ENCODE results near the gene RAMP1.
"Not testable (repeated sequence)": the region's sequence is repeated elsewhere in the genome, so short reads cannot be mapped to it uniquely, and the experiment has no call there.

RAMP1 gene

DNA sequence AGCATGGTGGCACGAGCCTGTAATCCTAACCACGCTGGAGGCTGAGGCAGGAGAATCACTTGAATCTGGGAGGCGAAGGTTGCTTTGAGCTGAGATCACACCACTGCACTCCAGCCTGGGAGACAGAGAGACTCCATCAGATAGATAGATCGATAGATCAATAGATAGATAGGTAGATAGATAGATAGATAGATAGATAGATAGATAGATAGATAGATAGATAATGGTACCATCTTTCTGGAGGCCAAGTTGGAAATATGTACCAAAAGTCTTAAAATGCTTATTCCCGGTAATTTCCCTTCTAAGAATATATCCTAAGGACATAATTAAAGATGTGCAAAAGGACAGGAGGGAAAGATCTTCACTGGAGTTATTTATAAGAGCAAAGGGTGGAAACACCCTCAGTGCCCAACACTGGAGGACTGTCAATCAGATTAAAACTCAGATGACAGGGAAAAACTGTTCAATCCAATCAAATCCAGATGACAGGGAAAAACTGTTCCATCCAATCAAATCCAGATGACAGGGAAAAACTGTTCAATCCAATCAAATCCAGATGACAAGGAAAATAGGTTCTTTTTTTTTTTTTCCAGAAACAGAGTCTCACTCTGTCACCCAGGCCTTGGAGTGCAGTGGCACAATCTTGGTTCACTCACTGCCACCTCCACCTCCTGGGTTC lies 58.4 kb downstream of the RAMP1 start:
- DNase-seq (ENCODE audit: low read depth): no peak

- DNase-seq (ENCODE audit: low read depth): no peak
Observed at GRCh38 chr2:237919593-237919992, 60.2 kb downstream of the RAMP1 start.

DNA sequence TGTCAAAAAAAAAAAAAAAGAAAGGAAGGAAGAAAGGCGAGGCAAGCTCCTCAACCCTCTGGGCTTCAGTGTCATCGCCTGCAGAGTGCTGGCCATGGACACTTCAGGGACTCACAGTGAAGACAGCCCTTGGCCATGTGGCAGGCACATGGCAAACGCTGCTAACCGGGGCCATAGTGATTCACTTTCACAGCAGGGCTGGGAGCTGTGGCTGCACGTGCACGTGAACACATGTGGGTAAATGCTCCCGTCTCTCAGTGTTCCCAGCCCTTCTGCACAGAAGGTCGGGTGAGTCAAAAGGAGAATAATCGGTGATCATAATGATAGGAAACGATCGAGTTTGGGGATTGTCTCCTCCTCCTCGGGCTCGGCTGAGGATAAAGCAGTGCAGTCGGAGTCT lies 61.2 kb downstream of the RAMP1 start:
- no peak for DNase-seq (ENCODE audit: low read depth)

- DNase-seq (ENCODE audit: low read depth): no peak
Observed at GRCh38 chr2:237921967-237922492, 62.6 kb downstream of the RAMP1 start.

- DNase-seq (ENCODE audit: low read depth): no peak
Observed at GRCh38 chr2:237922641-237923361, 63.4 kb downstream of the RAMP1 start.

DNA sequence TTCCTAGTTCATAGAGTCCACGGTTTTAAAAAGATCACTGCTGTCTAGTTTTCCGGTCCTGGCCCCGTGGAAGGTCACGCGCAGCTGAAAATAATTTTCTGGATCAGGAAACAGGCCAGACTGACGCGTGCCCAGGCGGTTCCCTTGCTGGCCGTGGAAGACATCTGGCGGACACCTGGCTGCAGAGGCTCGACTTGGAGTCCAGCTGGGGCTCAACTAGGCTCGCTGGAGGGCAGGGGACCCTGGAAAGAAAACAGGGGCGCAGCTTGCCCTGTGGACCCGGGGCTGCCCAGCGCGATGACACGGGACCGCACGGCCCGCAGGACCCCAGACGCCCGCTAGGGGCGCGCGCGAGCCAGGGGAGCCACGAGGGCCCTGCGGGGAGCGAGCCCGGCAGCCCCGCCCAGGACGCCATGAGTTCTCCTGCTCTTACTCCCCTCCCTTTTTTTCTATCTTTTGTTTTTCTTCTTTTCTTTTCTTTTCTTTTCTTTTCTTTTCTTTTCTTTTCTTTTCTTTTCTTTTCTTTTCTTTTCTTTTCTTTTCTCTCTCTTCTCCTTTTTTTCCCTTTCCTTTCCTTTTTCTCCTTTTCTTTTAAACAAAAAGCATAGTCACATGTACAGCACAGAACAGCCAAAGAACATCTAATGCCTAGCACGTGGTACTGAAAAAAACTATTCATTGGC lies 64.2 kb downstream of the RAMP1 start:
- peak; percentile 84 for DNase-seq (ENCODE audit: low read depth)

GRCh38 chr2:237924164-237924534 lies 64.7 kb downstream of the RAMP1 start:
- no peak for DNase-seq (ENCODE audit: low read depth)

DNA sequence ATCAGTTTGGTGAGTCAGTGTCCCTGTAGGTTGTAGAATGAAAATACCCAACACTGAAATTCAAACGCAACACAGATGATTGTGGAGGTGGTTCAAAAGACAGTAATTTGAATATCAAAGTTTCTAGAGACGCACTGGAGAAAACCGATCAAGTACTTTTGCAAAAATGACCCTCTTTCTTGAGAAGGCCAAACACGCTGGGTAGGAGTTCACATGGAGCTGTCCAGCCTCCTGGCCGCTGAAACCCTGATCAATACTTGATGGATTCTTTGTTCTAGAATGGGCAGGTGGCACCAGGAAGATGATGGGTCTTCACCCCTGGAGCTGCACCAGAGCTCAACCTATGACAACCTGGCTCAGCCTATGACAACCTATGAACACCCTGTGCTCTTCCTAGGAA lies 67.7 kb downstream of the RAMP1 start:
- DNase-seq (ENCODE audit: low read depth): no peak

- DNase-seq (ENCODE audit: low read depth): no peak
Observed at GRCh38 chr2:237927986-237928385, 68.6 kb downstream of the RAMP1 start.

DNA sequence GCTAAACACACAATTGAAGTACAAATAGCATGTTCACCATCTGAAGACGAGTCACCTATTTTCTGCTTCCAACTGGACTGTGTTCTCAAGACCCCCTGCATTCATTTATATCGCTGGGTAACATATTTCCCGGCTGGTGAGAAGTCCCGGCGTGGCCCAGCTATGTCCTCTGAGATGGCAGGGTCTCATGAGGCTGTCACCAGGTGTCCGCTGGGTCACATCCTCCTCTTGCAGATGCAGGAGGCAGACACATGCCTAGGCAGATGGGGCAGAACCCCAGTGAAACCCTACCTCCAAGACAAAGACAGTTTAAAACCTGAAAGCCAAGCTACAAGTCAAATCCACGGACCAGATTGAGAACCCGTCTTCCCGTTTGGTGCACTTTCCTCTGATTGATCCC lies 70.6 kb downstream of the RAMP1 start:
- no peak for DNase-seq (ENCODE audit: low read depth)

- DNase-seq (ENCODE audit: low read depth): no peak
Observed at GRCh38 chr2:237931205-237931721, 71.8 kb downstream of the RAMP1 start.

GRCh38 chr2:237932731-237933131 lies 73.3 kb downstream of the RAMP1 start:
- DNase-seq (ENCODE audit: low read depth): no peak

DNA sequence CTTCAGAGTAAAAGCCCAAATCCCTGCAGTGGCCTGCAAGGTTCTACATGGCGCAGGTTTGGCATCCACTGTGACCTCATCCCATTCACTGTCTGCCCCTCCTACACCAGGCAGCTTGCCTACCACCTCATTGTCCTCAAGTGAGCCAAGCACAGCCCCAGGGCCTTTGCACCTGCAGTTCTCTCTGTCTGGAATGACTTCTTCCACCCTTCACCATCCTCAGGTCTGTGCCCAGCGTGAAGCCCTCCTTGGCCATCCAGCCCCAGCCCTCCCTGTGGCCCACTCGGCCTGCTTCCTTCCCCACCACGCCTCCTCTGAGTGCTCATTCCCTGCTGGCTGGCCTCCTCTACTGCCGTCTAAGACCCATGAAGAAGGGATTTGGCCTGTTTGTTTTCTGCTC lies 74.8 kb downstream of the RAMP1 start:
- DNase-seq (ENCODE audit: low read depth): no peak

- no peak for DNase-seq (ENCODE audit: low read depth)
Observed at GRCh38 chr2:237935740-237936452, 76.5 kb downstream of the RAMP1 start.

DNA sequence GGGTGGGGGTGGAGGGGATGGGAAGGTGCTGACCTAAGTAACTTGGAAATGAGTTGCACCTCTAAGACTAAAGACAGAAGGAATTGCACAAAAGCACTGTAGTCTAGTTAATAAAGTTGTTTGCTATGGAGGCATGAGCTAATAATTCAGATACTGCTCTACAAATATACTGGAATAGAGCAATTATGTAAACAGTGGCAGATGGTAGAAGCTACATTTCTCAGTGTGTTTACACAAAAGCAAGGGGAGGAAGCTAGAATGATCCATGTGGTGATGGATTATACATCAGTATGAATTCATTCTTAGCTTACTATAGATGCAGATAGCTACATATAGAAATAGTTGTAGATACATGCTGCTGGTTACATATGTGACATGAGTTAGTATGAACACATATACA lies 79.8 kb downstream of the RAMP1 start:
- no peak for DNase-seq (ENCODE audit: low read depth)

GRCh38 chr2:237940828-237941227 lies 81.4 kb downstream of the RAMP1 start:
- no peak for DNase-seq (ENCODE audit: low read depth)

GRCh38 chr2:237941239-237941638 lies 81.8 kb downstream of the RAMP1 start:
- DNase-seq (ENCODE audit: low read depth): no peak

DNA sequence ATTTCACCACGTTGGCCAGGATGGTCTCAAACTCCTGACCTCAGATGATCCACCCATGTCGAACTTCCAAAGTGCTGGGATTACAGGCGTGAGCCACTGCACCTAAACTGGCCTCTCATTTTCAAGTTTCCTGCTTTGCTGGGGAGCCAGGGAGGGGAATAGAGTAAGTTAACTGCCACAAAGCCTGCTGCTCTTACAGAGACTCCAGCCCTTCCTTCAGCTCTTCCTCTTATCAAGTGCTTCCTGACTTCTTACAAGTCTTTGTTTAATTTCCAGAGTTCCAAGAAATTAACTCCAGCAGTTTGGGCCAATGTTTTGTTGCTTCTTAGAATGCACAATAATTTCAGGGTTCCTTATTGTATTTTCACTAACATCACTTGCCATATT lies 83.1 kb downstream of the RAMP1 start:
- no peak for DNase-seq (ENCODE audit: low read depth)

DNA sequence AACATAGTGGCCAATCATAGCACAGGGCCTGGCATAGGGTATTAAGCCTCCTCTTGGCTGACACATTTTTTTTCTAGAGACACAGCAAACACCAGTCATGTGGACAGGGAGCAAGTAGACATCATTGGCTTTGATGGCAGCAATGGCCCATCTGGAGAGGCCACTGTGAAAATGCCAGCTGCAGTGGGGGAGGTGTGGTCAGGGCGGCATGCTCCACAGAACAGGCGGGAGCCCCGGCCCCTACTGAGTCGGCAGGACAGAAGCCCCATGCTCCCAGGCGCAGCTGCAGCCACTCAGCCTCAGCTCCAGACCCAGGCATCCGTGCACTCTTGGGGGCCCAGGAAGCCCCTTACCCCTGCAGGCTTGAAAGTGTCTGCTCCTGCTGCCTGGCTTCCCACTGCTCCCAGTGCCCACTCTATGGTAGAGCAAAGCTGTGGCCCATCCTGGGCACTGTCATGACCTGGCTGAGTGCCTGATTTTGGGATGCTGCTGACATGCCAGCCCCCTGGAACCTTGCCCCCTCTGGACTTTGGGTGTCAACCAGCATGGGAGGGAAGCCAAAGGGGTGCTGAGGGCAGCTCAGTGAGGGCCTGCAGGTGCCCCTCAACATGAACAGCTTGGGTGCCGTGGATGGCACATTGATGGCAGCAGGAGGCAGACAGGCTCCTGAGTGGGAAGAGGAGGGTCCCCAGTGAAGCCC lies 84.1 kb downstream of the RAMP1 start:
- no peak for DNase-seq (ENCODE audit: low read depth)

GRCh38 chr2:237944302-237944701 lies 84.9 kb downstream of the RAMP1 start:
- no peak for DNase-seq (ENCODE audit: low read depth)

DNA sequence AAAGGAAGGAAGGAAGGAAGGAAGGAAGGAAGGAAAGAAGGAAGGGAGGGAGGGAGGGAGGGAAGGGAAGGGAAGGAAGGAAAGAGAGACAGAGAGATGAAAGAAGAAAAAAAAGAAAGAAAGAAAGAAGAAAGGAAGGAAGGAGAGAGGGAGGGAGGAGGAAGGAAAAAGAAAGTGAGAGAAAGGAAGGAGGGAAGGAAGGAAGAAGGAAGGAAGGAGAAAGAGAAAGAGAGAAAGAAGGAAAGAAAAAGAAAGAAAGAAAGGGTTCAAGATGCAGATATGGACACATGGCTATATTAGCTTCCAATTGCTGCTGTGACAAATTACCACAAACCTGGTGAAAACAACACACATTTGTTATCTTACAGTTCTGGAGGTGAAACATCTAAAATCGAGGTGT lies 87.0 kb downstream of the RAMP1 start:
- no peak for DNase-seq (ENCODE audit: low read depth)

DNA sequence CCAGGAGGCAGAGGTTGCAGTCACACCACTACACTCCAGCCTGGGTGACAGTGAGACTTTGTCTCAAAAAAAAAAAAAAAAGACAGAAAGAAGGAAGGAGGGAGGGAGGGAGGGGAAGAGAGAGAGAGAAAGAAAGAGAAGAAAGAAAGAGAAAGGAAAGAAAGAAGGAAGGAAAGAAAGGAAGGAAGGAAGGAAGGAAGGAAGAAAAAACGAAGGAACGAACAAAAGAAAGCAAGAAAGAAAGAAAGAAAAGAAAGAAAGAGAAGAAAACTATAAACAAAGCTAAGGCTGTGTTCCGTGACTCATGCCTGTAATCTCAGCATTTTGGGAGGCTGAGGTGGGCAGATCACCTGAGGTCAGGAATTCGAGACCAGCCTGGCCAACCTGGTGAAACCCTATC lies 91.9 kb downstream of the RAMP1 start:
- DNase-seq (ENCODE audit: low read depth): not testable (repeated sequence)

Data from activated T-cell treated with anti-CD3 and anti-CD28 coated beads for 48 hours (primary cell).